Ovary (tissue), 3 donors: ENCODE data around the gene KCNN1.

Source experiments
- EP300 ChIP-seq: sonication (generic); formaldehyde crosslinking; IDR thresholded peaks from one replicate; pipeline ENCODE4 v1.6.1; 2017; ENCODE audit warnings: antibody characterized with exemption
- POLR2A ChIP-seq: fragments of 450-650 bp; IDR thresholded peaks from one replicate; pipeline ENCODE4 v1.6.1; 2017; ENCODE audit warnings: antibody characterized with exemption, mild to moderate bottlenecking, moderate library complexity
- TF ChIP-seq, protein P1 (sequence below), 3 donors: fragments of 450-650 bp in 2 of 3; fragments of 200-600 bp in 1 of 3; IDR thresholded peaks; one replicate each; pipeline versions ENCODE4 v1.5.1 to v1.8.0; 2016 to 2022; ENCODE audit warnings: antibody characterized with exemption in 3 of 3, mild to moderate bottlenecking in 1 of 3
- donor health status: DM: no; HTN: no; CAD: no.

DNA sequence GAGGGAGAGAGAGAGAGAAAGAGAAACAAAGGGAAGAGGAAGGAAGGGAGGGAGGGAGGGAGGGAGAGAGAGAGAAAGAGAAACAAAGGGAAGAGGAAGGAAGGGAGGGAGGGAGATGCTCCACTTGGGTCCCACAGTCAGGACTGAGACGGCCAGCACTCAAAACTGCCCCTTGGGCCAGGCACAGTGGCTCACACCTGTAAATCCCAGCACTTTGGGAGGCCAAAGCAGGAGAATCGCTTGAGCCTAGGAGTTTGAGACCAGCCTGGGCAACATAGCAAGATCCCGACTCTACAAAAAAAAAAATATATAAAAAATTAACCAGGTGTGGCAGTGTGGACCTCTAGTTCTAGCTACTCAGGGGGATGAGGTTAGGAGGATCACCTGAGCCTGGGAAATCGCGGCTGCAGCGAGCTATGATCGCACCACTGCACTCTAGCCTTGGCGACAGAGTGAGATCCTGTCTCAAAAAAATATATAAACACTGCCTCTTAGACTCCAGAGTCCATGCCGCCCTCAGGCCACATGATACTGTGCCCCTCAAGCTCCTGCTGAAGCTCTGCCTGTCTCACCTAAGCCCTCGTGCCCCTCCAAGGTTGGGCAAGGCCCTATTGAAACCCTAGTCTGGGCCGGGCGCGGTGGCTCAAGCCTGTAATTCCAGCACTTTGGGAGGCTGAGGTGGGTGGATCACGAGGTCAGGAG is 49.5 kb downstream of the KCNN1 start:
- TF ChIP-seq, protein P1, sequence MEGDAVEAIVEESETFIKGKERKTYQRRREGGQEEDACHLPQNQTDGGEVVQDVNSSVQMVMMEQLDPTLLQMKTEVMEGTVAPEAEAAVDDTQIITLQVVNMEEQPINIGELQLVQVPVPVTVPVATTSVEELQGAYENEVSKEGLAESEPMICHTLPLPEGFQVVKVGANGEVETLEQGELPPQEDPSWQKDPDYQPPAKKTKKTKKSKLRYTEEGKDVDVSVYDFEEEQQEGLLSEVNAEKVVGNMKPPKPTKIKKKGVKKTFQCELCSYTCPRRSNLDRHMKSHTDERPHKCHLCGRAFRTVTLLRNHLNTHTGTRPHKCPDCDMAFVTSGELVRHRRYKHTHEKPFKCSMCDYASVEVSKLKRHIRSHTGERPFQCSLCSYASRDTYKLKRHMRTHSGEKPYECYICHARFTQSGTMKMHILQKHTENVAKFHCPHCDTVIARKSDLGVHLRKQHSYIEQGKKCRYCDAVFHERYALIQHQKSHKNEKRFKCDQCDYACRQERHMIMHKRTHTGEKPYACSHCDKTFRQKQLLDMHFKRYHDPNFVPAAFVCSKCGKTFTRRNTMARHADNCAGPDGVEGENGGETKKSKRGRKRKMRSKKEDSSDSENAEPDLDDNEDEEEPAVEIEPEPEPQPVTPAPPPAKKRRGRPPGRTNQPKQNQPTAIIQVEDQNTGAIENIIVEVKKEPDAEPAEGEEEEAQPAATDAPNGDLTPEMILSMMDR (IDR thresholded peaks at IDR 0.05), result no peak
- TF ChIP-seq POLR2A, result no peak
- TF ChIP-seq EP300, result no peak
